ENCODE data around the gene GPR146. TPM values are rescaled to one million over a fixed set of nuclear protein-coding genes. Genes with fewer than 3 reads are reported as not detected.
"Not testable (repeated sequence)": the region's sequence is repeated elsewhere in the genome, so short reads cannot be mapped to it uniquely, and the experiment has no call there.

Gene GPR146
- total RNA-seq, 1 donor, result not detected

- no peak for DNase-seq (ENCODE audit: low read depth)
- TF ChIP-seq CTCF (IDR thresholded peaks at IDR 0.05; ENCODE audit: insufficient read depth, low read depth, low read length), result no peak
- H3K4me3 ChIP-seq (ENCODE audit: low read depth, low read length), result no peak overlapping the region
These were observed 23.7 kb downstream of the GPR146 start for GRCh38 chr7:1068013-1068412.

- no peak for DNase-seq (ENCODE audit: low read depth)
- TF ChIP-seq CTCF (IDR thresholded peaks at IDR 0.05; ENCODE audit: insufficient read depth, low read depth, low read length), result no peak
- H3K4me3 ChIP-seq (ENCODE audit: low read depth, low read length), result no peak overlapping the region
These were observed 24.3 kb downstream of the GPR146 start for GRCh38 chr7:1068619-1069018.

GRCh38 chr7:1070544-1071011 is 26.2 kb downstream of the GPR146 start:
- no peak for DNase-seq (ENCODE audit: low read depth)
- H3K4me3 ChIP-seq (ENCODE audit: low read depth, low read length), result no peak overlapping the region
- TF ChIP-seq CTCF (IDR thresholded peaks at IDR 0.05; ENCODE audit: insufficient read depth, low read depth, low read length), result no peak

GRCh38 chr7:1071731-1072254 is 27.4 kb downstream of the GPR146 start:
- no peak for DNase-seq (ENCODE audit: low read depth)
- H3K4me3 ChIP-seq (ENCODE audit: low read depth, low read length), result no peak overlapping the region
- no peak for TF ChIP-seq CTCF (IDR thresholded peaks at IDR 0.05; ENCODE audit: insufficient read depth, low read depth, low read length)

GRCh38 chr7:1073142-1073977 is 29.0 kb downstream of the GPR146 start:
- no peak for TF ChIP-seq CTCF (IDR thresholded peaks at IDR 0.05; ENCODE audit: insufficient read depth, low read depth, low read length)
- DNase-seq (ENCODE audit: low read depth), result no peak
- no peak overlapping the region for H3K4me3 ChIP-seq (ENCODE audit: low read depth, low read length)

GRCh38 chr7:1074018-1074417 is 29.7 kb downstream of the GPR146 start:
- not testable (repeated sequence) for H3K4me3 ChIP-seq (ENCODE audit: low read depth, low read length); DNase-seq (ENCODE audit: low read depth)

- no peak for TF ChIP-seq CTCF (IDR thresholded peaks at IDR 0.05; ENCODE audit: insufficient read depth, low read depth, low read length)
- DNase-seq (ENCODE audit: low read depth), result no peak
- H3K4me3 ChIP-seq (ENCODE audit: low read depth, low read length), result no peak overlapping the region
These were observed 30.5 kb downstream of the GPR146 start for GRCh38 chr7:1074593-1075431.

All from fibroblast of villous mesenchyme (primary cell).